Stimulated activated CD8-positive, alpha-beta memory T cell treated with anti-CD3 and anti-CD28 coated beads, Interleukin-12 subunit alpha, Interleukin-12 subunit beta, amount 100 ng/mL, for 1 hour (primary cell): Measurements from ENCODE around the gene EIF4EBP3.
"Not testable (repeated sequence)": the region's sequence is repeated elsewhere in the genome, so short reads cannot be mapped to it uniquely, and the experiment has no call there.

ENCODE experiments used
- DNase-seq: peaks from one replicate; pipeline ENCODE4 v3.0.0-alpha.2; 2020; ENCODE audit warnings: low read depth

Gene EIF4EBP3

DNA sequence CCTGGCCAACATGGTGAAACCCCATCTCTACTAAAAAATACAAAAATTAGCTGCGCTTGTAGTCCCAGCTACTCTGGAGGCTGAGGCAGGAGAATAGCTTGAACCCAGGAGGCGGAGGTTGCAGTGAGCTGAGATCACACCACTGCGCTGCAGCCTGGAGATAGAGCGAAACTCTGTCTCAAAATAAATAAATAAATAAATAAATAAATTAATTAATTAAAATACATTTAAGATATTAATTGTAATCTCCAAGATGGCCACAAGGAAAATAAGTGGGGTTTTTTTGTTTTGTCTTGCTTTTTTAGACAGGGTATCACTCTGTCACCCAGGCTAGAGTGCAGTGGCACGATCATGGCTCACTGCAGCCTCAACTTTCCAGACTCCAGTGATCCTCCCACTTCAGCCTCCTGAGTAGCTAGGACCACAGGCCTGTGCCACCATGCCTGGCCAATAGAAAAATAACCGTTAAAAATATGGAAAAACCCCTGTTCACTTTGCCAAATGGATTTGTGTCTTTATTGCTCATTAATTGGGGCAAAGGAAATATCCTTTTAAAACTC, 31.8 kb downstream of the EIF4EBP3 start:
- DNase-seq, result not testable (repeated sequence)

DNA sequence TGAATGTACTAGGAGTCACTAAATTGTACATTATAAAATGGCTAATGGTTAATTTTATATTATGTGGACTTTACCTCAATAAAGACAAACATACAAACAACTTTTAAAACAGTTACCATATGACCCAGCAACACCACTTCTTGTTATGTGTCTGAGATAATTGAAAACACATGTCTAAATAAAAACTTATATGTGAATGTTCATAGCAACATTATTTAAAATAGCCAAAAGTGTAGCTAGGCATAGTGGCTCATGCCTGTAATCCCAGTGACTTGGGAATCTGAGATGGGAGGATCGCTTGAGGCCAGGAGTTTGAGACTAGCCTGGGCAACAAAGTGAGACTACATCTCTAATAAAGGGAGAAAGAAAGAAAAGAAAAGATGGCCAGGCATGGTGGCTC, 40.0 kb downstream of the EIF4EBP3 start:
- no peak for DNase-seq

DNA sequence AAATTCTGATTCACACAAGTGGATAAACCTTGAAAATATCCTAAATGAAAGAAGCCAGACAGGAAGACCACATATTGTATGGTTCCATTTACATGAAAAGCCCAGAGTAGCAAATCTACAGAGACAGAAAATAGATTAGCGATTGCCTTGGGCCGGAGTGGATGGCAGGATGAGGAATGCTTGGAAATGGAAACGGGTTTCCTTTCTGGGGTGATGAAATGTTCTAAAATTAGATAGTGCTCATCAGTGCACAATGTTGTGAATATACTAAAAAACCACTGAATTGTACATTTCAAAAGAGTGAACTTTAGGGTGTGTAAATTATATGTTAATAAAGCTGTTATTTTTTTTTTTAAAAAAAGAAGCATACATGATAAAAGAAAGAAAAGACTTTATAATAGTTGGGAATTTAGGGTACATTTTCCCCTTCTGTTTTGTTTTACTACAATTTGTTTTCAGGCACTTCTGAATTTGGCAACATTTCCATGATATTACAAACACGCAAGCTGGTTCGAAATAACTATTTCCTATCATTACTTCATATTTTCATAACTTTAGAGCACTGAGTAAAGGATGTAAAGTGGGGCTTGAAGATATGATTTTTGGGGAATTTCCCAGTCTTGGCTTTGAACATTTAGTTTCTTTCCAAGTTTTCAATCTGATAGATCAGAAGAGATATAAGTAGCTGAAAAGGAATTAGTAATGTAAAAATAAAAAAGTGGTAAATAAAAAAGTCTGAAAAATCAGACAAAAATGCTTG, 41.0 kb downstream of the EIF4EBP3 start:
- DNase-seq, result no peak

DNA sequence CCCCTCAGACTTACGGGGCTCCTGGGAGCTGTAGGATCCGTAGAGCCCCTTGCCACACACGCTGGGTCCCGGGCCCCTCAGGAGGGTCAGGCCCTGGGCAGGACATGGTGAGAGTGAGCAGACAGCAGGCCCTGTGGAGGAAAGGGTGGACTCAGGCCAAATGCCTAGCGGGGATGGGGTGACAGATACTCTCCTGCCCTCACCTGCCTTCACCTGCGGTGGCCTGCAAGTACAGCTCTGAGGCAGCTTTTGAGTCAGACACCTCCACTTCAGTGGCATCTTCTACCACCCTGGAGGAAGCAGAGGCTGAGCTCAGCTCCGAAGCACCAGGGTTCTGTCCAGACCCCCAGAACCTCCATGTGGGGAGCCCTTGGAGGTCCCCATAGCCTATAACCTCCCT, 43.4 kb downstream of the EIF4EBP3 start:
- DNase-seq, result no peak

DNA sequence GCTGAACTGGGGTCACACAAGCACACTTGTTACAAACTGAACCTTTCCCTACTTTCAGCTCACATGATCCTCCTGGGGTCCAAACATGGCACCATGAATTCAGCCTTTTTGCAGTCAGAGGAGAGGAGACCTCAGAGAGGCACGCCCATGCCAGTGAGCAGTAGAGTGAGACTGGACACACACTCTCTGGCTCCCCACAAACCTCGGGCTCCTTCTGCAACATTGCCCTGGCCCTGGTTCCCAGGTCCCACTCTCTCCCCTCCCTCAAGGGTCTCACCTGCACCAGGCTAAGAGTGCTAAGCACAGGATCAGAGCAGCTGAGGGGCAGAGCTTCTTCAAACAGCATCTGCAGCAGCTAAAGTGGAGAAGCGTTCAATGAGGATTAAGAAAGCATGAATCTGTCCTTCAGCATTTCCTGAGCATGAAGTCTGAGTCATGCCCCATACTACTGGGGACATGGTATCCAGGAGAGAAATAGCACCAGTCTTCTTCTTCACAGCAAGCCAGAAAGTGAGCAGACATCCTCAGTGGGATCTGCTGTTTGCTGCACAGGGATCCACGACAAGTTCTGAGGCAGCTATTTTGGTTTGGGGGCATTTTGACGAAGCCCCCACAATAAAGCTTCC, 44.4 kb downstream of the EIF4EBP3 start:
- DNase-seq, result no peak

DNA sequence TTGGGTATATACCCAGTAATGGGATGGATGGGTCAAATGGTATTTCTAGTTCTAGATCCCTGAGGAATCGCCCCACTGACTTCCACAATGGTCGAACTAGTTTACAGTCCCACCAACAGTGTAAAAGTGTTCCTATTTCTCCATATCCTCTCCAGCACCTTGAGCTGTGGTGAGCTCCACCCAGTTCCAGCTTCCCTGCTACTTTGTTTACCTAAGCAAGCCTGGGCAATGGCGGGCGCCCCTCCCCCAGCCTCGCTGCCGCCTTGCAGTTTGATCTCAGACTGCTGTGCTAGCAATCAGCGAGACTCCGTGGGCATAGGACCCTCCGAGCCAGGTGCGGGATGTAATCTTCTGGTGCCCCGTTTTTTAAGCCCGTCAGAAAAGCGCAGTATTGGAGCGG, 45.6 kb downstream of the EIF4EBP3 start:
- not testable (repeated sequence) for DNase-seq

DNA sequence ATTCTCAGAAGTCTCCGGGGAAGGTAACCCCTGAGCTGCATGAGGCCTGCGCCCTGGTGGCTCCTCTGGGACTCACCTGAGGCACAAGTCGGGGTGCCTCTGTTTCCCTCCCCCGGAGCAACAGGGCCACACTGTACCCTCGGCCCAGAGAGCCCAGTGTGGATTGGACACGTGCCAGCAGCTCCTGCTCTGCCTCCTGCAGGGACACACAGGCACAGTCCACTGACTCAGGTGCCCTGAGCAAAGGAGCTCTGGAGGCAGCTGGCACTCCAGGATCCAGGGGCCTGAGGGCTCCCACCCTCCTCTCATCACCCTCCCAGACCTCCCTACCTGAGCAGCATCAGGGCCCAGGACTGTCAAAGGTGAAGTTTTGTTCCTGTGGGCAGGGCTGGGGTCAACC, 46.7 kb downstream of the EIF4EBP3 start:
- no peak for DNase-seq

DNA sequence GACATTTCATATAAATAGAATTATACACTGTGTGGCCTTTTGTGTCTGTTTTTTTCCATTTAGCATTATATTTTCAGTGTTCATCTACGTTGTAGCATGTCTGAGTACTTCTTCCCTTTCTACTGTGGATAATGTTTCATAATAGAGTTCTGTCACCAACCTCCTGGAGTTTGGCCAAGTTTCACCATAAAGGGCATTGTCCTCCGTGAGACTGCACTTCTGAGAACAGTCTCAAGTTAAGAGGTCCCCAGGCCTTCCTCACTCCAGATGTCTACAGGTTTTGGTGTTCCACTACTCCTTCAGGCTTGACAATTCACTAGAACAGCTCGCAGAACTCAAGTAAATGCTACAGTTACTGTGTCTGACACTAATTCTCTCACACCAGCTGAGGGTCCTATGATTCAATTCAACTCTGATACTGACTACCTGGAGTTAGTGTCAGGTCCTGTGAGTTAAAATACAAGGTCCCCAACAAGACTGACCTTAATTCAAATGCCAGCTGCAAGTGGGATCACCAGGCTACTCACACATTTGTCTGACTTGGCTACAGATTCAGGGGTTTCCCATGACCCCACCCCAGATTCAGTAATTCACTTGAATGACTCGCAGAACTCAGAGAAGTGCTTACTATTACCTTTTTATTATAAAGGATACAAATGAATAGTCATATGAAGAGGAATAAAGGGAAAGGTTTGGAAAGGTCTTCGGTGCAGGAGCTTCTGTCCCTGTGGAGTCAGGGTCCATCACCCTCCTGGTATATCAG, 48.3 kb downstream of the EIF4EBP3 start:
- no peak for DNase-seq

DNA sequence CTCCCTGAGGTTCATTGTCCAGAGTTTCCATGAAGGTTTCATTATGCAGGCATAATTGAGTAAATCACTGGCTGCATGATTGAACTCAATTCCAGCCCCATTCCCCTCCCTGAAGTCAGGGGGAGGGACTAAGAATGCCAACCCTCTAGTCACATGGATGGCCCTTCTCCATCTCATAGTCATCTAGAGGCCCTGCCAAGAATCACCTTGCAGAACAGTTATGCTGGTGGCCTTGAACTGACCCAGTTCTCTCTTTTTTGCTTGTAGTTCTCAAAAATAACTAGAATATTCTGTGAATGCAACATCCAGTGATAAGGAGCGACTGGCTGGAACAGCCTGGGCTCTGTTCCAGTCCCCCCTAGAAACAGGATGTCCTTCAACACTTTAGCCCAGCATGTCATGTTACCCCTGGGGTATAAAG, 48.9 kb downstream of the EIF4EBP3 start:
- no peak for DNase-seq

DNA sequence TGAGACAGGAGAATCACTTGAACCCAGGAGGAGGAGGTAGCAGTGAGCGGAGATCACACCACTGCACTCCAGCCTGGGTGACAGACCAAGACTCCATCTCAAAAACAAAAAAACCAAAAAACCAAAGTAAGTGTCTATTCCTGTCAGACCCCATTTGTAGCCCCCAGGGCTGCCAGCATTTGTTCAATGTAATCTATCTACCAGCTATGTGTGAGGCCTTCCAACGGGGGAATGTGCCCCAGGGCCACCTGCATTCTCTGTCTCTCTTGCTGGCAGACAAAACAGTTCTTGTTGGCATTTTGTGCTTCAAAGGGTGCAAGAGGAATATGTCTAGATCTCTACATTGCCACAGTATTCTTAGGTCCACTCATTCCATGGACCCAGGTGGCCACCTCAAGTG, 51.4 kb downstream of the EIF4EBP3 start:
- no peak for DNase-seq
